H9 (cell line): Measurements from ENCODE around the gene CASD1. TPM values are rescaled to one million over a fixed set of nuclear protein-coding genes. Genes with fewer than 3 reads are reported as not detected.

Experiments
- DNase-seq: peaks from one replicate; pipeline ENCODE4 v3.0.0-alpha.2; 2017
- H2AFZ ChIP-seq: one replicate; pipeline ENCODE4 v1.6.1; 2013; ENCODE audit warnings: mild to moderate bottlenecking, low read length, control low read depth, moderate library complexity
- H2AK5ac ChIP-seq: 2 replicates; pipeline ENCODE4 v1.6.1; 2013; ENCODE audit warnings: low read length, control low read depth, mixed read lengths; ENCODE audit not compliant: insufficient read length
- H2BK120ac ChIP-seq: one replicate; pipeline ENCODE4 v1.6.1; 2013; ENCODE audit warnings: low read depth, mild to moderate bottlenecking, low read length, control low read depth, inconsistent platforms; ENCODE audit not compliant: poor library complexity, severe bottlenecking
- H2BK12ac ChIP-seq: 2 replicates; pipeline ENCODE4 v1.6.1; 2013; ENCODE audit warnings: low read length, control low read depth, mixed read lengths, low read depth; ENCODE audit not compliant: insufficient read length
- H2BK15ac ChIP-seq: 2 replicates; pipeline ENCODE4 v1.6.1; 2013; ENCODE audit warnings: low read depth, low read length, control low read depth
- H2BK20ac ChIP-seq: one replicate; pipeline ENCODE4 v1.6.1; 2013; ENCODE audit warnings: low read depth, mild to moderate bottlenecking, low read length, control low read depth, inconsistent platforms; ENCODE audit not compliant: poor library complexity, severe bottlenecking
- H2BK5ac ChIP-seq: 2 replicates; pipeline ENCODE4 v1.6.1; 2013; ENCODE audit warnings: low read length, control low read depth, mixed read lengths; ENCODE audit not compliant: insufficient read length
- H3K14ac ChIP-seq: 2 replicates; pipeline ENCODE4 v1.6.1; 2013; ENCODE audit warnings: low read length, control low read depth; ENCODE audit not compliant: insufficient read depth
- H3K18ac ChIP-seq: 2 replicates; pipeline ENCODE4 v1.6.1; 2013; ENCODE audit warnings: low read depth, mild to moderate bottlenecking, mixed read lengths, low read length, control low read depth; ENCODE audit not compliant: insufficient read length
- H3K23ac ChIP-seq: 2 replicates; pipeline ENCODE4 v1.6.1; 2013; ENCODE audit warnings: low read length, control low read depth, mixed read lengths, low read depth; ENCODE audit not compliant: insufficient read length
- H3K23me2 ChIP-seq: 2 replicates; pipeline ENCODE4 v1.6.1; 2013; ENCODE audit warnings: low read depth, mild to moderate bottlenecking, mixed read lengths, low read length, control low read depth; ENCODE audit not compliant: insufficient read length, poor library complexity, severe bottlenecking
- H3K27ac ChIP-seq: 2 replicates; pipeline ENCODE4 v1.5.1; 2013; ENCODE audit warnings: low read length, control low read depth, mixed read lengths, low read depth; ENCODE audit not compliant: insufficient read length
- H3K27me3 ChIP-seq: 2 replicates; pipeline ENCODE4 v1.6.1; 2013; ENCODE audit warnings: low read length, control low read depth, inconsistent platforms; ENCODE audit not compliant: insufficient read depth
- H3K4ac ChIP-seq: 2 replicates; pipeline ENCODE4 v1.6.1; 2013; ENCODE audit warnings: low read depth, mild to moderate bottlenecking, control low read depth, inconsistent platforms, low read length, moderate library complexity
- H3K4me1 ChIP-seq: 2 replicates; pipeline ENCODE4 v1.6.1; 2013; ENCODE audit warnings: low read length, control low read depth, inconsistent platforms; ENCODE audit not compliant: insufficient read depth
- H3K4me2 ChIP-seq: 2 replicates; pipeline ENCODE4 v1.6.1; 2013; ENCODE audit warnings: low read length, control low read depth, mixed read lengths; ENCODE audit not compliant: insufficient read length, insufficient read depth
- H3K56ac ChIP-seq: 2 replicates; pipeline ENCODE4 v1.6.1; 2013; ENCODE audit warnings: low read depth, mild to moderate bottlenecking, mixed read lengths, low read length, control low read depth; ENCODE audit not compliant: insufficient read length
- H3K79me1 ChIP-seq: 2 replicates; pipeline ENCODE4 v1.6.1; 2013; ENCODE audit warnings: low read depth, mild to moderate bottlenecking, moderate library complexity, low read length, control low read depth, inconsistent platforms; ENCODE audit not compliant: insufficient read depth, poor library complexity, severe bottlenecking
- H3K79me2 ChIP-seq: 2 replicates; pipeline ENCODE4 v1.6.1; 2013; ENCODE audit warnings: low read length, control low read depth, inconsistent platforms; ENCODE audit not compliant: insufficient read depth
- H3K9ac ChIP-seq: 2 replicates; pipeline ENCODE4 v1.6.1; 2013; ENCODE audit warnings: low read length, control low read depth, mixed read lengths; ENCODE audit not compliant: insufficient read length; ENCODE audit errors: extremely low read depth
- H3K9me3 ChIP-seq: one replicate; pipeline ENCODE4 v1.6.1; 2013; ENCODE audit warnings: low read depth, low read length, inconsistent platforms; ENCODE audit not compliant: control insufficient read depth
- H3T11ph ChIP-seq: one replicate; pipeline ENCODE4 v1.6.1; 2013; ENCODE audit warnings: mild to moderate bottlenecking, low read length, control low read depth, inconsistent platforms
- H4K20me1 ChIP-seq: one replicate; pipeline ENCODE4 v1.6.1; 2013; ENCODE audit not compliant: control insufficient read depth, insufficient read length, insufficient read depth
- H4K5ac ChIP-seq: 2 replicates; pipeline ENCODE4 v1.6.1; 2013; ENCODE audit warnings: low read depth, mild to moderate bottlenecking, mixed read lengths, low read length, control low read depth; ENCODE audit not compliant: insufficient read length
- H4K8ac ChIP-seq: replicated peaks from 2 replicates; pipeline ENCODE4 v1.6.1; 2013; ENCODE audit warnings: low read length, control low read depth, mixed read lengths, low read depth; ENCODE audit not compliant: insufficient read length
- H4K91ac ChIP-seq: 2 replicates; pipeline ENCODE4 v1.6.1; 2013; ENCODE audit warnings: low read depth, mild to moderate bottlenecking, moderate library complexity, mixed read lengths, low read length, control low read depth; ENCODE audit not compliant: insufficient read length
- H3K27ac Mint-ChIP-seq, 3 experiments: 2 replicates in 2 of 3; 3 replicates in 1 of 3; pipeline ENCODE4 v1.8.0; 2020 to 2021; ENCODE audit warnings: mixed read lengths in 3 of 3, mild to moderate bottlenecking in 1 of 3, moderate library complexity in 1 of 3
- H3K27me3 Mint-ChIP-seq: 2 replicates; pipeline ENCODE4 v1.8.0; 2021; ENCODE audit warnings: low read depth, mild to moderate bottlenecking, moderate library complexity, mixed read lengths
- H3K36me3 Mint-ChIP-seq, 3 experiments: 2 replicates in 2 of 3; 3 replicates in 1 of 3; pipeline ENCODE4 v1.8.0; 2020 to 2021; ENCODE audit warnings: low read depth in 3 of 3, mixed read lengths in 3 of 3; ENCODE audit not compliant: insufficient read depth in 1 of 3
- H3K4me1 Mint-ChIP-seq, 2 experiments: 2 replicates each; pipeline ENCODE4 v1.8.0; 2020; ENCODE audit warnings: mixed read lengths in 2 of 2
- H3K4me3 Mint-ChIP-seq, 2 experiments: 2 replicates in 1 of 2; 3 replicates in 1 of 2; pipeline ENCODE4 v1.8.0; 2020 to 2021; ENCODE audit warnings: mild to moderate bottlenecking in 2 of 2, mixed read lengths in 2 of 2, moderate library complexity in 1 of 2
- H3K9me3 Mint-ChIP-seq, 2 experiments: 2 replicates in 1 of 2; 3 replicates in 1 of 2; pipeline ENCODE4 v1.8.0; 2020; ENCODE audit warnings: mild to moderate bottlenecking in 2 of 2, mixed read lengths in 2 of 2, moderate library complexity in 1 of 2
- CTCF ChIP-seq: fragments of 200-600 bp; sonication (generic); conservative IDR thresholded peaks from 3 replicates; pipeline ENCODE4 v1.8.0; 2021; ENCODE audit warnings: antibody characterized with exemption, mild to moderate bottlenecking
- total RNA-seq: library from RNA; stranded (reverse); gene quantifications from 2 replicates; pipeline ENCODE4 v1.2.1, GENCODE V29; 2021

The CASD1 gene
- total RNA-seq, 1 experiment from 2014 or later = 21.6 TPM

- H3K27ac ChIP-seq = no peak overlapping the region
- no peak overlapping the region for H3K27ac Mint-ChIP-seq
- peaks cover 31 to 33% of the 10 kb centered on the region in 2 experiments for H3K4me1 Mint-ChIP-seq
- H3K79me1 ChIP-seq = no peaks in the 10 kb centered on the region
- no peak overlapping the region for H3K23ac ChIP-seq
- no peak overlapping the region for H3T11ph ChIP-seq
- H3K9me3 ChIP-seq = no peaks in the 10 kb centered on the region
- TF ChIP-seq CTCF = no peak
- H3K56ac ChIP-seq = no peak overlapping the region
- peaks cover 3% of the 10 kb centered on the region; the same call in 1 of the 2 replicates for H3K79me2 ChIP-seq
- H4K5ac ChIP-seq = no peak overlapping the region
- H2AK5ac ChIP-seq = no peak overlapping the region
- no peak overlapping the region for H2BK15ac ChIP-seq
- no peaks in the 10 kb centered on the region for H3K9me3 Mint-ChIP-seq
- H2AFZ ChIP-seq = no peak overlapping the region
- H3K4ac ChIP-seq = no peak overlapping the region
- no peak for DNase-seq
- no peaks in the 10 kb centered on the region for H4K20me1 ChIP-seq
- no peaks in the 10 kb centered on the region; a peak in 1 of 7 replicates for H3K36me3 Mint-ChIP-seq
- H3K4me1 ChIP-seq = peaks cover 3% of the 10 kb centered on the region; the same call in 1 of the 2 replicates
- H3K27me3 ChIP-seq = no peaks in the 10 kb centered on the region
- no peak overlapping the region for H3K4me3 Mint-ChIP-seq
- no peak overlapping the region for H2BK12ac ChIP-seq
- no peak overlapping the region for H4K91ac ChIP-seq
- no peak overlapping the region for H4K8ac ChIP-seq
- H2BK20ac ChIP-seq = no peak overlapping the region
- H2BK5ac ChIP-seq = no peak overlapping the region
- H3K14ac ChIP-seq = no peak overlapping the region
- no peaks in the 10 kb centered on the region for H3K27me3 Mint-ChIP-seq
- no peak overlapping the region for H3K4me2 ChIP-seq
- no peak overlapping the region for H3K18ac ChIP-seq
- no peak overlapping the region for H3K9ac ChIP-seq
- H2BK120ac ChIP-seq = no peak overlapping the region
- H3K23me2 ChIP-seq = peaks cover 3% of the 10 kb centered on the region
These were observed 1.6 kb upstream of the CASD1 start for GRCh38 chr7:94507962-94508361.
